ENCODE measurements around the gene IRF8.
"Not testable (repeated sequence)": the region's sequence is repeated elsewhere in the genome, so short reads cannot be mapped to it uniquely, and the experiment has no call there.

Gene IRF8

GRCh38 chr16:85905110-85906095 lies 6.4 kb downstream of the IRF8 start:
- no peaks in the 10 kb centered on the region for H3K27me3 ChIP-seq (ENCODE audit: insufficient read depth, low read length, poor library complexity, severe bottlenecking)
- H3K9me3 ChIP-seq (ENCODE audit: insufficient read depth, low read depth, low read length), result no peaks in the 10 kb centered on the region
- no peak for TF ChIP-seq CTCF (conservative IDR thresholded peaks at IDR 0.05; ENCODE audit: low read length)
- no peak for TF ChIP-seq EZH2phosphoT487 (IDR thresholded peaks at IDR 0.05; ENCODE audit: borderline replicate concordance)
- H3K9me2 ChIP-seq (replicated peaks; ENCODE audit: low read depth, low read length), result no peaks in the 10 kb centered on the region
- no peaks in the 10 kb centered on the region for H4K20me1 ChIP-seq (ENCODE audit: insufficient read depth, low read length, poor library complexity, severe bottlenecking)
- no peak overlapping the region for H3K4me3 ChIP-seq (ENCODE audit: low read length, poor library complexity, severe bottlenecking)
- no peaks in the 10 kb centered on the region for H3F3A ChIP-seq (ENCODE audit: low read depth)
- H3K9ac ChIP-seq (ENCODE audit: low read depth, low read length, poor library complexity, severe bottlenecking), result no peak overlapping the region
- H3K79me2 ChIP-seq (ENCODE audit: insufficient read depth, low read length), result no peaks in the 10 kb centered on the region
- no peak overlapping the region for H2AFZ ChIP-seq (ENCODE audit: low read length)
- H3K36me3 ChIP-seq (ENCODE audit: insufficient read depth, low read length), result no peaks in the 10 kb centered on the region
- no peaks in the 10 kb centered on the region for H3K4me1 ChIP-seq (ENCODE audit: insufficient read depth, low read length, poor library complexity, severe bottlenecking)
- H3K4me2 ChIP-seq (ENCODE audit: low read depth, low read length, poor library complexity, severe bottlenecking), result no peak overlapping the region

GRCh38 chr16:85906349-85906748 lies 7.4 kb downstream of the IRF8 start:
- H3K36me3 ChIP-seq (ENCODE audit: insufficient read depth, low read length), result no peaks in the 10 kb centered on the region
- H3F3A ChIP-seq (ENCODE audit: low read depth), result no peaks in the 10 kb centered on the region
- no peaks in the 10 kb centered on the region for H3K9me2 ChIP-seq (replicated peaks; ENCODE audit: low read depth, low read length)
- no peak overlapping the region for H3K9ac ChIP-seq (ENCODE audit: low read depth, low read length, poor library complexity, severe bottlenecking)
- H2AFZ ChIP-seq (ENCODE audit: low read length), result no peak overlapping the region
- H3K9me3 ChIP-seq (ENCODE audit: insufficient read depth, low read depth, low read length), result no peaks in the 10 kb centered on the region
- no peaks in the 10 kb centered on the region for H4K20me1 ChIP-seq (ENCODE audit: insufficient read depth, low read length, poor library complexity, severe bottlenecking)
- no peaks in the 10 kb centered on the region for H3K27me3 ChIP-seq (ENCODE audit: insufficient read depth, low read length, poor library complexity, severe bottlenecking)
- H3K4me1 ChIP-seq (ENCODE audit: insufficient read depth, low read length, poor library complexity, severe bottlenecking), result no peaks in the 10 kb centered on the region
- H3K4me2 ChIP-seq (ENCODE audit: low read depth, low read length, poor library complexity, severe bottlenecking), result no peak overlapping the region
- no peak overlapping the region for H3K4me3 ChIP-seq (ENCODE audit: low read length, poor library complexity, severe bottlenecking)
- no peaks in the 10 kb centered on the region for H3K79me2 ChIP-seq (ENCODE audit: insufficient read depth, low read length)
- no peak for TF ChIP-seq EZH2phosphoT487 (IDR thresholded peaks at IDR 0.05; ENCODE audit: borderline replicate concordance)
- no peak for TF ChIP-seq CTCF (conservative IDR thresholded peaks at IDR 0.05; ENCODE audit: low read length)

- not testable (repeated sequence) for H3K79me2 ChIP-seq (ENCODE audit: insufficient read depth, low read length); H3K4me3 ChIP-seq (ENCODE audit: low read length, poor library complexity, severe bottlenecking); H3K27me3 ChIP-seq (ENCODE audit: insufficient read depth, low read length, poor library complexity, severe bottlenecking); H4K20me1 ChIP-seq (ENCODE audit: insufficient read depth, low read length, poor library complexity, severe bottlenecking); H2AFZ ChIP-seq (ENCODE audit: low read length); H3F3A ChIP-seq (ENCODE audit: low read depth); H3K4me1 ChIP-seq (ENCODE audit: insufficient read depth, low read length, poor library complexity, severe bottlenecking); H3K9ac ChIP-seq (ENCODE audit: low read depth, low read length, poor library complexity, severe bottlenecking); H3K9me3 ChIP-seq (ENCODE audit: insufficient read depth, low read depth, low read length); H3K36me3 ChIP-seq (ENCODE audit: insufficient read depth, low read length); H3K4me2 ChIP-seq (ENCODE audit: low read depth, low read length, poor library complexity, severe bottlenecking); H3K9me2 ChIP-seq (replicated peaks; ENCODE audit: low read depth, low read length)
Measured at GRCh38 chr16:85907231-85907630, 8.3 kb downstream of the IRF8 start.

- H3K4me3 ChIP-seq (ENCODE audit: low read length, poor library complexity, severe bottlenecking), result no peak overlapping the region
- no peaks in the 10 kb centered on the region for H4K20me1 ChIP-seq (ENCODE audit: insufficient read depth, low read length, poor library complexity, severe bottlenecking)
- H3K4me2 ChIP-seq (ENCODE audit: low read depth, low read length, poor library complexity, severe bottlenecking), result no peak overlapping the region
- H2AFZ ChIP-seq (ENCODE audit: low read length), result no peak overlapping the region
- H3K79me2 ChIP-seq (ENCODE audit: insufficient read depth, low read length), result no peaks in the 10 kb centered on the region
- H3K9me3 ChIP-seq (ENCODE audit: insufficient read depth, low read depth, low read length), result no peaks in the 10 kb centered on the region
- H3F3A ChIP-seq (ENCODE audit: low read depth), result no peaks in the 10 kb centered on the region
- no peaks in the 10 kb centered on the region for H3K9me2 ChIP-seq (replicated peaks; ENCODE audit: low read depth, low read length)
- no peak overlapping the region for H3K9ac ChIP-seq (ENCODE audit: low read depth, low read length, poor library complexity, severe bottlenecking)
- TF ChIP-seq CTCF (conservative IDR thresholded peaks at IDR 0.05; ENCODE audit: low read length) (no peak), EZH2phosphoT487 (IDR thresholded peaks at IDR 0.05; ENCODE audit: borderline replicate concordance) (no peak)
- H3K4me1 ChIP-seq (ENCODE audit: insufficient read depth, low read length, poor library complexity, severe bottlenecking), result no peaks in the 10 kb centered on the region
- H3K27me3 ChIP-seq (ENCODE audit: insufficient read depth, low read length, poor library complexity, severe bottlenecking), result no peaks in the 10 kb centered on the region
- no peaks in the 10 kb centered on the region for H3K36me3 ChIP-seq (ENCODE audit: insufficient read depth, low read length)
Measured at GRCh38 chr16:85908444-85908843, 9.5 kb downstream of the IRF8 start.
